GM12892 (cell line): Measurements from ENCODE around the gene ZNF385C.

ENCODE experiments used
- POLR2A ChIP-seq: IDR thresholded peaks from 2 replicates; pipeline ENCODE4 v1.6.1; 2011; ENCODE audit warnings: low read depth, low read length, control low read depth
- POLR2AphosphoS5 ChIP-seq: IDR thresholded peaks from 2 replicates; pipeline ENCODE4 v1.6.1; 2011; ENCODE audit warnings: low read depth, low read length, control low read depth
- TAF1 ChIP-seq: IDR thresholded peaks from 2 replicates; pipeline ENCODE4 v1.6.1; 2011; ENCODE audit warnings: low read depth, mild to moderate bottlenecking, control low read depth, low read length, borderline replicate concordance

- TF ChIP-seq TAF1 (no peak), POLR2AphosphoS5 (no peak), POLR2A (no peak)
Measured at GRCh38 chr17:42087042-42087701, 11.1 kb downstream of the ZNF385C start.
